Ascending aorta (tissue), 2 donors: Measurements from ENCODE around the gene UBL4A. TPM values are rescaled to one million over a fixed set of nuclear protein-coding genes. Genes with fewer than 3 reads are reported as not detected.

Source experiments
- DNase-seq, 2 donors: peaks; one replicate each; pipeline ENCODE4 v3.0.0-alpha.2; 2019; ENCODE audit warnings: low spot score in 2 of 2
- H3K27ac ChIP-seq, 2 donors: fragments of 200-600 bp; sonication (generic); one replicate each; pipeline ENCODE4 v1.5.1; 2016 to 2017; ENCODE audit warnings: mild to moderate bottlenecking in 1 of 2
- H3K27me3 ChIP-seq: fragments of 200-600 bp; sonication (generic); one replicate; pipeline ENCODE4 v1.5.1; 2017
- H3K36me3 ChIP-seq, 2 donors: fragments of 200-600 bp; sonication (generic); one replicate each; pipeline ENCODE4 v1.5.1; 2016
- H3K4me1 ChIP-seq, 2 donors: fragments of 200-600 bp; sonication (generic); one replicate each; pipeline ENCODE4 v1.5.1; 2016 to 2017; ENCODE audit warnings: mild to moderate bottlenecking in 1 of 2
- H3K4me3 ChIP-seq, 2 donors: fragments of 200-600 bp; sonication (generic); one replicate each; pipeline ENCODE4 v1.5.1; 2016 to 2017; ENCODE audit warnings: mild to moderate bottlenecking in 1 of 2
- H3K9me3 ChIP-seq, 2 donors: fragments of 200-600 bp; sonication (generic); one replicate each; pipeline ENCODE4 v1.5.1; 2016
- intact Hi-C: fragments of 100-400 bp; cut with DNase I; formaldehyde crosslinking; loops from one replicate; pipeline ENCODE4 v1.15.1; 2023
- total RNA-seq: library from RNA; depleted of rRNA; stranded (reverse); fragments of >200 nt; gene quantifications from one replicate; pipeline ENCODE4 v1.1.0, GENCODE V29; 2016
- TF ChIP-seq, protein P1 (sequence below), 3 experiments: fragments of 200-600 bp in 2 of 3; fragments of 450-650 bp in 1 of 3; sonication (generic) in 2 of 3; IDR thresholded peaks; one replicate each; pipeline ENCODE4 v1.5.1; 2016 to 2019; ENCODE audit warnings: antibody characterized with exemption in 3 of 3, mild to moderate bottlenecking in 1 of 3, moderate library complexity in 1 of 3

The UBL4A gene
- total RNA-seq, 1 donor from 2014 or later: 127 TPM

DNA sequence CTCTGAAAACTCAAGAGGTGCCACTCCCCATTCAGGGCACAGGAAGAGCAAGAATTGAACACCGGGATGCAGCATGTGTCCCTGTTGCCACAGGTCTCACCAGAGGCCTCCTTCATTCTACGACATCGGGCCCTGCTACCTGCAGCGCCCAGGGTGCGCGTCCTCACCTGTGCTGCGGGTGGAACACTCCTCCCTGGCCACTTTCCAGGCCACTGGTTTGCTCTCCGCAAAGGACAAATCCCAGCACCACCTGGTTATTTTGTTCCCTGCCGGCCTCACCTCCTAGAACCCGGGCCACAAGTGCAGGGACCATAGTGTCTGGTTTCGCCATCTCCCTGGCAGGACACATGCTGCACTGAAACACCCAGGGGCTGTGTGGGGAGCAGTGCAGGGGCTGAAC is 43.9 kb upstream of the UBL4A start:
- H3K4me3 ChIP-seq: no peak overlapping the region
- no peaks in the 10 kb centered on the region for H3K9me3 ChIP-seq
- no peaks in the 10 kb centered on the region for H3K27me3 ChIP-seq
- intact Hi-C loops: loop anchor here (5.0 kb wide), 2 partner anchors 43 to 103 kb away; partner anchors contain the start of genes ATP6AP1 and UBL4A
- peaks cover 0 to 6% of the 10 kb centered on the region in 2 donors for H3K4me1 ChIP-seq
- peaks cover 7 to 16% of the 10 kb centered on the region in 2 donors for H3K36me3 ChIP-seq
- peak overlapping the region; percentile 60 to 65 for H3K27ac ChIP-seq
- DNase-seq: no peak
- TF ChIP-seq, protein P1, sequence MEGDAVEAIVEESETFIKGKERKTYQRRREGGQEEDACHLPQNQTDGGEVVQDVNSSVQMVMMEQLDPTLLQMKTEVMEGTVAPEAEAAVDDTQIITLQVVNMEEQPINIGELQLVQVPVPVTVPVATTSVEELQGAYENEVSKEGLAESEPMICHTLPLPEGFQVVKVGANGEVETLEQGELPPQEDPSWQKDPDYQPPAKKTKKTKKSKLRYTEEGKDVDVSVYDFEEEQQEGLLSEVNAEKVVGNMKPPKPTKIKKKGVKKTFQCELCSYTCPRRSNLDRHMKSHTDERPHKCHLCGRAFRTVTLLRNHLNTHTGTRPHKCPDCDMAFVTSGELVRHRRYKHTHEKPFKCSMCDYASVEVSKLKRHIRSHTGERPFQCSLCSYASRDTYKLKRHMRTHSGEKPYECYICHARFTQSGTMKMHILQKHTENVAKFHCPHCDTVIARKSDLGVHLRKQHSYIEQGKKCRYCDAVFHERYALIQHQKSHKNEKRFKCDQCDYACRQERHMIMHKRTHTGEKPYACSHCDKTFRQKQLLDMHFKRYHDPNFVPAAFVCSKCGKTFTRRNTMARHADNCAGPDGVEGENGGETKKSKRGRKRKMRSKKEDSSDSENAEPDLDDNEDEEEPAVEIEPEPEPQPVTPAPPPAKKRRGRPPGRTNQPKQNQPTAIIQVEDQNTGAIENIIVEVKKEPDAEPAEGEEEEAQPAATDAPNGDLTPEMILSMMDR (IDR thresholded peaks at IDR 0.05): no peak

DNA sequence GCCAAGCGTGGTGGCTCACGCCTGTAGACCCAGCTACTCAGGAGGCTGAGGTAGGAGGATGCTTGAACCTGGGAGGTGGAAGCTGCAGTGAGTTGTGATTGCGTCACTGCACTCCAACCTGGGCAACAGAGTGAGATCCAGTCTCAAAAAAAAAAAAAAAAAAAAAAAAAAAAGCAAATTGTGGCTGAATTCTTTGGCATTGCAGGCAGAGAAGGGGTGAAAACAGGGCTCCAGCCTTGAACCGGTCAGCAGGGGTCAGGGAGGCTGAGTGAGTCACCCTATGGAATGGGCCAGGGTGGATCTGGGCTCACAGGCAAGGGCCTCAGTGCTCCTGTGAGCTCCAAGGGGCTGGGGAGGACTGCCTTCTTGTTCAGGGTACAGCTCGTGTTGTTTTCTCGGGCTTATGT is 42.8 kb upstream of the UBL4A start:
- Histone ChIP-seq H3K4me3 (no peak overlapping the region), H3K27me3 (no peaks in the 10 kb centered on the region), H3K36me3 (peaks cover 7 to 16% of the 10 kb centered on the region in 2 donors), H3K27ac (peak overlapping the region in 1 of 2 donors; percentile 32), H3K9me3 (no peaks in the 10 kb centered on the region), H3K4me1 (peaks cover 0 to 6% of the 10 kb centered on the region in 2 donors)
- intact Hi-C loops: no loop called here
- TF ChIP-seq, protein P1 (IDR thresholded peaks at IDR 0.05): no peak
- no peak for DNase-seq

DNA sequence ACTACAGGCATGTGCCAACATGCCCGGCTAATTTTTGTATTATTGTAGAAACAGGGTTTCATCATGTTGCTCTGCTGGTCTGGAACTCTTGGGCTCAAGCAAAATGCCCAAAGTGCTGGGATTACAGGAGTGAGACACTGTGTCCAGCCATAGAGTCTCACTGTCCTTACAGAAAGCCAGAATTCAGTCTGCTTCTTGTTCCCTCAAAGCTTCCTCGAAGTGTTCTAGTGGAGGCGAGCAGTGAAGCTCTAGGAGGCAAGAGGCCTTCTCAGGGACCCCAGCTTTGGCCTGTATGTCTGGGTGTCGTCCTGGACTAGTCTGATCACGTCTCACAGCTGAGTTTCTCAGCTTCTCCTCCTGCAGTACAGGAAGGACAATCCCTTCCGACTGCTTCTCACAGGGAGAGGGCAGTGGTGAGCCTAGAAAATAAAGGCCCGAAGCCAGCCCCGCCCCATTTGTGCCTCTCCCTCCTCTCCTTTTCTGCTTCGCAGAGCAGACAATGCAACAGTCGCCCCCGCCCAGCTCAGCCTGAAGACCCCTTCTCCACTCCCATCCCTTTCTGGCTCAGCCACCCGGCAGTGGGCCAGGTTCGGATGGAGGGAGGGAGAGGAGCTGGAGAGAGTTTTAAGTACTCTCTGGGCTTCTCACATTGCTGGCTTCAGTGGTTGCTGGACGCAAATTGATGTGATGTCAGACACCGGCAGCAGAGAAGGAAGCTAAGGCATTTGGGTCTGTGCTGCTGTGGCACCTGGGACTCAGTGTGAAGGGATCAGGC is 40.7 kb upstream of the UBL4A start:
- TF ChIP-seq, protein P1 (IDR thresholded peaks at IDR 0.05): peak; percentile 31 to 55 (median 46)
- Histone ChIP-seq H3K4me1 (peaks cover 0 to 6% of the 10 kb centered on the region in 2 donors), H3K4me3 (peak overlapping the region; percentile 8 to 56), H3K9me3 (no peaks in the 10 kb centered on the region), H3K27me3 (no peaks in the 10 kb centered on the region), H3K36me3 (peaks cover 0 to 1% of the 10 kb centered on the region in 2 donors), H3K27ac (peak overlapping the region; percentile 67 to 73)
- DNase-seq: peak in 1 of 2 donors; percentile 87
- intact Hi-C loops: no loop called here

DNA sequence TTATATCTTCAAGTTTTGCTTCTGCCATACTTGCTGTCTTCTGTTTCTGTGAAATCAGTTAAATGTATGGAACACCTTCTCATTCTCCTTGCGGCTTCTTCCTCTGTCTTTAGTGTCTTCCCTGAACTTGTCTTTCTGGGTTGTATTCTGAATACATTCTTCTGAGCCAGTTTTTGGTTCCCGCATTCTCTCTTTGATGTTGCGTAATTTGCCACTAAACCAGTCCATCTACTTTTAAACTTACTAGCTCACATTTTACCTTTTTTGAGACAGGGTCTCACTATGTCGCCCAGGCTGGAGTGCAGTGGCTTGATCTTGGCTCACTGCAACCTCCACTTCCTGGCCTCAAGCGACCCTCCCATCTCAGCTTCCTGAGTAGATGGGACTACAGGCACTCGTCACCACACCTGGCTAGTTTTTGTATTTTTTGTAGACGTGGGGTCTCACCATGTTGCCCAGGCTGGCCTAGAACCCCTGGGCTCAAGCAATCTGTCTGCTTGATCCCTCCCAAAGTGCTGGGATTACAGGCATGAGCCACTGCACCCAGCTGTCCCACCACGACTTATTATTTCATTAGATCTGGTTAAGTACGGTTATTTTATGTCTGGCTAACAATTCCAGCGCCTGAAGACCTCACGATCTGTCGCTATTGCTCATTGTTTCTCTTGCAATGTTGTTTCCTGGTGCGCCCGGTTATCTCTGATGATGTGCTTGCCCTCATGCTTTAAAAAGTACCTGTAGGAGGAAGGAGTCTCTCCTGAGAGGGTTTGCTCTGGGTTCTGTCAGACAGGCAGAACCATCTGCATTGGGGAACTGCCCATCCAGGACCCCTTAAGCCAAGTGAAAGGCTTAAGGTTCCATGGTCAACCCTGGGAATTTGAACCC is 39.4 kb upstream of the UBL4A start:
- TF ChIP-seq, protein P1 (IDR thresholded peaks at IDR 0.05): no peak
- no peak for DNase-seq
- Histone ChIP-seq H3K4me3 (no peak overlapping the region), H3K27me3 (no peaks in the 10 kb centered on the region), H3K36me3 (no peaks in the 10 kb centered on the region), H3K4me1 (peaks cover 0 to 3% of the 10 kb centered on the region in 2 donors), H3K9me3 (no peaks in the 10 kb centered on the region), H3K27ac (peak overlapping the region; percentile 67 to 73)
- intact Hi-C loops: no loop called here

DNA sequence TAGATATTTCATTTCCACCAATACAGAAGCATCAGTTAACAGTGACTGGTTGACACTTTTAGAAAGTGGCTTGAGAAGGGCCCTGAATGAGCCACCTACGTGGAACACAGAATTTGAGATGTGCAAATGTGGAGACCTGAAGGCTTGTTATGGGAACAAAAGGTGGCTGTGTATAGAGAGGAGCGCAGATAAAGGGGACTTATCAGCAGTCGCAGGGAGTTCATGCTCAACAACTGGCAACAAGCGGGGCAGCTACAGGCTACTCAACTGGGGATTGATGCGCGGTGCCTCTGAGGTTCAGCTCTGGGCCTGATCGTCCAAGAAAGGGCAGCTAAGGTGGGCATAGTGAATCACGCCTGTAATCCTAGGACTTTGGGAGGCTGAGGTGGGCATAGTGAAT is 33.0 kb upstream of the UBL4A start:
- no peaks in the 10 kb centered on the region for H3K9me3 ChIP-seq
- no peak overlapping the region for H3K27ac ChIP-seq
- peaks cover 2 to 5% of the 10 kb centered on the region in 2 donors for H3K4me1 ChIP-seq
- TF ChIP-seq, protein P1 (IDR thresholded peaks at IDR 0.05): no peak
- no peaks in the 10 kb centered on the region for H3K36me3 ChIP-seq
- intact Hi-C loops: no loop called here
- H3K4me3 ChIP-seq: no peak overlapping the region
- no peak for DNase-seq
- no peaks in the 10 kb centered on the region for H3K27me3 ChIP-seq
